Panc1 (cell line): Measurements from ENCODE around the gene TFCP2L1.

Experiments
- CTCF ChIP-seq: fragments of 450-650 bp; IDR thresholded peaks from 2 replicates; pipeline ENCODE4 v1.5.1; 2017; ENCODE audit warnings: mild to moderate bottlenecking
- POLR2AphosphoS5 ChIP-seq: IDR thresholded peaks from 2 replicates; pipeline ENCODE4 v1.6.1; 2012; ENCODE audit warnings: mild to moderate bottlenecking, low read depth, low read length, moderate library complexity
- REST ChIP-seq, 2 experiments: IDR thresholded peaks; 2 replicates each; pipeline ENCODE4 v1.6.1; 2011 to 2012; ENCODE audit warnings: low read depth in 2 of 2, control low read depth in 1 of 2, low read length in 1 of 2, mild to moderate bottlenecking in 1 of 2, moderate library complexity in 1 of 2; ENCODE audit not compliant: insufficient read depth in 1 of 2
- SIN3A ChIP-seq: IDR thresholded peaks from 2 replicates; pipeline ENCODE4 v1.6.1; 2012; ENCODE audit warnings: low read depth, mild to moderate bottlenecking, low read length, moderate library complexity, borderline replicate concordance; ENCODE audit not compliant: insufficient read depth
- TCF7L2 ChIP-seq: IDR thresholded peaks from 2 replicates; pipeline ENCODE4 v1.6.1; 2011; ENCODE audit warnings: mild to moderate bottlenecking, low read depth, low read length, inconsistent platforms

DNA sequence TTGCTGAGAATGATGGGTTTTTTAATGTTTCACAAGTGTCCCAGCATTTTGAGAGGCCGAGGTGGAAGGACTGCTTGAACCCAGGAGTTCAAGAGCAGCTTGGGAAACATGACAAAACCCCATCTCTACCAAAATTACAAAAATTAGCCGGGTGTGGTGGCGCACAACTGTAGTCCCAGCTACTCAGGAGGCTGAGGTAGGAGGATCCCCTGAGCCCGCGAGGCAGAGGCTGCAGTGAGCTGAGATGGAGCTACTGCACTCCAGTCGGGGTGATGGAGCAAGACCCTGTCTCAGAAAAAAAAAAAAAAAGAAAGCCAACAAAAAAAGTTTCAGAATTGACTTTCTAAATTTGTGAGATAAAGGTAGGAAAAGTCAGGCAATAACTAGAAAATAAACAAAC is 8.7 kb downstream of the TFCP2L1 start:
- TF ChIP-seq CTCF (no peak), SIN3A (no peak), TCF7L2 (no peak), POLR2AphosphoS5 (no peak), REST (IDR thresholded peaks at IDR 0.05; ENCODE audit: insufficient read depth in 1 of 2, low read depth in 2 of 2, low read length in 1 of 2) (no peak)
